Measurements from ENCODE around the gene ZNF80. TPM values are rescaled to one million over a fixed set of nuclear protein-coding genes. Genes with fewer than 3 reads are reported as not detected.
"Not testable (repeated sequence)": the region's sequence is repeated elsewhere in the genome, so short reads cannot be mapped to it uniquely, and the experiment has no call there.

The ZNF80 gene
- total RNA-seq = not detected in 2 replicates

GRCh38 chr3:114237478-114237877 lies at the start of gene ZNF80:
Gene ZNF80 (minus strand): TSS chr3:114237578. CDS start chr3:114237074, 504 bp downstream.
- DNase-seq = not testable (repeated sequence)

GRCh38 chr3:114286266-114286665 lies 48.9 kb upstream of the ZNF80 start:
- no peak for DNase-seq

GRCh38 chr3:114285648-114286230 lies 48.4 kb upstream of the ZNF80 start:
- DNase-seq = no peak

- no peak for DNase-seq
Measured at GRCh38 chr3:114284644-114285043, 47.3 kb upstream of the ZNF80 start.

DNA sequence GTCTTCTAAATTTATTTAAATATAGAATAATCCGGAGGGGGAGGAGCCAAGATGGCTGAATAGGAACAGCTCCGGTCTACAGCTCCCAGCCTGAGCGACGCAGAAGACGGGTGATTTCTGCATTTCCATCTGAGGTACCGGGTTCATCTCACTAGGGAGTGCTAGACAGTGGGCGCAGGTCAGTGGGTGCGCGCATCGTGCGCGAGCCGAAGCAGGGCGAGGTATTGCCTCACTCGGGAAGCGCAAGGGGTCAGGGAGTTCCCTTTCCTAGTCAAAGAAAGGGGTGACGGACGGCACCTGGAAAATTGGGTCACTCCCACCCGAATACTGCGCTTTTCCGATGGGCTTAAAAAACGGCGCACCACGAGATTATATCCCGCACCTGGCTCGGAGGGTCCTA lies 39.5 kb upstream of the ZNF80 start:
- DNase-seq = not testable (repeated sequence)

DNA sequence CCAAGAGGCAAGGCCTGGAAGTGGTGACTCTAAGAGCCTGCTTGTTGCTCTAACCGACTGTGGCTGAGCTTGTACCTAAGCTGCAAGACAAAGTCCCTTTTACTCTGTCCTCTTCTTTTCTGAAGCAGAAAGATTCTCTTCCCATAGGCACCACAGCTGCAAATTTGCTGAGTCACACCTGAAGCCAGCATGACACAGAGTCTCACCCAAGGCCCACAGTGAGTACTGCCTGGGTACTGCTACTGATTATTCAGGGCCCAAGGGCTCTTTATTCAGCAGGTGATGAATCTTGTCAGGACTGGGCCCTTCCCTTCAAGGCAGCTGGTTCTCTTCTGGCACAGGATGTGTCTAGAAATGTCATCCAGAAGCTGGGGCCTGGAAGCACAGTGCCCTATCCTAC lies 37.6 kb upstream of the ZNF80 start:
- no peak for DNase-seq

DNA sequence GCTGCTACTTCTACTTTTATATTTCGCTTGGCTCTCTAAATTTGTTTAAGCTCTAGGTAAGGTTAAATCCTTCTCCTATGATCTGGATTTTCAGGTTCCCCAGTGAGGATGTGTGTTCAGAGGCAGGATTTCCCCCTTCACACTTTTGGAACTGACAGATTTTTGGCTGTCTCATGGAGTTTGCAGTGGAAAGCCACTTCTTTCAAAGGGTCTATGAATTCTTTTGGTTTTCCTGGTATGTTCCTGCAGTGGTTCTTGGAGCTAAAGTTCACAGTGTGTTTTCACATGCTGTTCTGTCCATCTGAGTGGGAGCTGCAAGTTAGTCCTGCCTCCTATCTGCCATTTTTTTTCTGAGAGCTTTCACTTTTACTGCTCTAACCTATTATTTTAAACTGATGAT lies 34.9 kb upstream of the ZNF80 start:
- no peak for DNase-seq

DNA sequence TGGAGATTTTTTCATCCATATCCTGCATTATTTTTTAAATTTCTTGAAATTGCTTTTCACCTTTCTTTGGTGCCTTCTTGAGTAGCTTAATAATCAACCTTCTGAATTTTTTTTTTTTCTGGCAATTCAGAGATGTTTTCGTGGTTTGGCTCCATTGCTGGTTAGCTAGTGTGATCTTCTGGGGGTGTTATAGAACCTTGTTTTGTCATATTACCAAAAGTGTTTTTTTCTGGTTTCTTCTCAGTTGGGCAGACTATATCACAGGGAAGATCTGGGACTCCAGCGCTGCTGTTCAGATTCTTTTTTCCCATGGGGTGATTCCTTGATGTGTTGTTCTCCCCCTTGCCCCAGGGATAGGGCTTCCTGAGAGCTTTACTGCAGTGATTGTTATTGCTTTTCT lies 32.6 kb upstream of the ZNF80 start:
- no peak for DNase-seq

DNA sequence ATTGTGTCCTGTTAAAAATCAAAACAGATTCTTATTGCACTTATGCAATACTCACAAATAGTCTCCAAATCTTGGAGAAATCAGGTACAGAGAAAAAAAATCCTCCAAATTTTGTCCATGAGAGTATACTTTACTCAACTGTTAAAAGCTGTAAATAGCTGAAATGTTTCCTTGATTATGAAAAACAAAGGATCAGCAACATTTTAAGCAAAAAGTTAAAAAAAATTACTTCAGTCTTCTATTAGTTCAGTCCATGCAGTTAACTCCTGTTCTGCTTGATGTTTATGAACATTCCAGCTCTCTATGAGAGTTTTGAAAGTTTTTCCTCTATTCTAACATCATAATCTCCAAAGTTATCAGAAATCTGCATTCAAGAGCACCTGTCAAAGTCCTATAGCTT lies 22.8 kb upstream of the ZNF80 start:
- no peak for DNase-seq

GRCh38 chr3:114259566-114259965 lies 22.2 kb upstream of the ZNF80 start:
- no peak for DNase-seq

DNA sequence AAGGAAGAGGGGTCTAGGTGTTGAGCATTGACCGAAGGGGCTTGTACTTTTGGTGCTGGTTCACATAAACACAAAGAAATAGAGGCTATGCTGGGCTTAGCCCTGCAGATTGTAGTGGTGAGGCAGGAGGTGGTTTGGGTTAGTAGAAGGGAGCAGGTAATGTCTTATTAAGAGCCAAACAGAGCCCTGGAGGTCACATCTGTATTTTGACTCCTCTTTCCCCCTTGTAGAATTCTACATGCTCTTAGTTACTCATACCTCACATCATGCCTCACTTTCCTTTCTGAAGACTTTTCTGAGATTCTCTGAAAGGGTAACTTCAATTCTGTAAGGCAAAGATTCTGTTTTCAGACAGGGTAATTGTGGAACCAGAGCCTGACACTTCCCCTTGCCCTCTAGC lies 16.1 kb upstream of the ZNF80 start:
- no peak for DNase-seq

DNA sequence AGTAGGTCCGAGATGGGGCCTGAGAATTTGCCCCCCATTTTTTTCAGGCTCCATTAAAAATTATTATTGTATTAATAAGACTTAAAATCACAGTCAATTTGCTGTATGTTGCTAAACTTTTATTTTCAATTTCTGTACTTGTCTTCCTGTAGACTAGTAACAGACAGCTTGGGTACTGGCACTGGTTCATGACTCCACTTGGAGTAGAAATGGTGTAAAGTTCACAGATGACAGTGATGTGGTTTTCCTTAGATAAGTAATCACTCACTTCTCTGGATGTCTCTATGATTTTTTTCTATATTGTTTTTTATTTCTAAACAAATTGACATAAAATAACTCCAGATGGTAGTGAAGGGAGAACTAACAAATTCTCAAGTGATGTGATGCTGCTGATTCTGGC lies 15.6 kb upstream of the ZNF80 start:
- DNase-seq = no peak

DNA sequence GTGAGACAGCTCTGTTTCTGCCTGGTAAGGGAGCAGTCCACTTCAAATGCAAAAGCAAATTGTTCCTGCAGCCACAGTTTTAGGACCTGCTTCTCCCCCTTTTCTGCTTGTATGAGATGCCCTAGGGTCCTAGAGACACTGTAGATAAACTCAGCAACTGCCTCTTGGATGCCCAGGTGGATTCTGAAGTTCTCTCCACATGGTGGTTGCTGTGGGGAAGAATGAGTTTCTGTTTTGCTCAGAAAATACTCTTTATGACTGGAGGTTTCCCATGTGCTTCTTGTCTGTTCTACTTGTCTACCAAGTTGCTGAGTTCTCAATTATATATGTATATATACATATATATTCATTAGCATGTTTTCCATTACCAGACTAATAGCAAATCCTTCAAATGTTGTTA lies 5.6 kb upstream of the ZNF80 start:
- DNase-seq = no peak

GRCh38 chr3:114241262-114241661 lies 3.9 kb upstream of the ZNF80 start:
- DNase-seq = no peak

DNA sequence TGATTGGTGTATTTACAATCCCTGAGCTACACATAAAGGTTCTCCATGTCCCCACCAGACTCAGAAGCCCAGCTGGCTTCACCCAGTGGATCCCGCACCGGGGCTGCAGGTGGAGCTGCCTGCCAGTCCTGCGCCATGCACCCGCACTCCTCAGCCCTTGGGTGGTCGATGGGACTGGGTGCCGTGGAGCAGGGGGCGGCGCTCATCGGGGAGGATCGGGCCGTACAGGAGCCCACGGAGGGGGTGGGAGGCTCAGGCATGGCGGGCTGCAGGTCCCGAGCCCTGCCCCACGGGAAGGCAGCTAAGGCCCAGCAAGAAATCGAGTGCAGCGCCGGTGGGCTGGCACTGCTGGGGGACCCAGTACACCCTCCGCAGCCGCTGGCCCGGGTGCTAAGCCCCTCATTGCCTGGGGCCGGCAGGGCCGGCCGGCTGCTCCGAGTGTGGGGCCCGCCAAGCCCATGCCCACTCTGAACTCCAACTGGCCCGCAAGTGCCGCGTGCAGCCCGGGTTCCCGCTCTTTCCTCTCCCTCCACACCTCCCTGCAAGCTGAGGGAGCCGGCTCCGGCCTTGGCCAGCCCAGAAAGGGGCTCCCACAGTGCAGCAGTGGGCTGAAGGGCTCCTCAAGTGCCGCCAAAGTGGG lies 888 bp upstream of the ZNF80 start:
- DNase-seq = not testable (repeated sequence)

DNA sequence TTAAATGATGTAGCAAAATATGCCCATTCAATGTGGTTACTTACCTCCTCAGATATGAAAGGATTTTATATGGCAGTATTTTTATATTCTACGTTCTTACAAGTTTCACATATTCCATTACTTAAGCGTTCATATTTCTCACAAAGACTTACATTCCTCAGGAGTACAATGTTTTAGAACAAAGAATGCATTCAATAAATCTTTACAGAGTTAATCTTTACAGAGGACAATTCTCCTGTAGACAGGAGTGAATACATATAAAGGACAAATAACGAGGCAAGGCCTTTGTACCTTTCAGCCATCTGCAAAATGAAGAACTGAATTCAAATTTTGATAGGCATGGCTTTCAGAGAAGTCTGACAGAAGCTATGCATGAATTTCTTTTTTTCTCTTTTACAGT lies 1.9 kb downstream of the ZNF80 start:
- no peak for DNase-seq

DNA sequence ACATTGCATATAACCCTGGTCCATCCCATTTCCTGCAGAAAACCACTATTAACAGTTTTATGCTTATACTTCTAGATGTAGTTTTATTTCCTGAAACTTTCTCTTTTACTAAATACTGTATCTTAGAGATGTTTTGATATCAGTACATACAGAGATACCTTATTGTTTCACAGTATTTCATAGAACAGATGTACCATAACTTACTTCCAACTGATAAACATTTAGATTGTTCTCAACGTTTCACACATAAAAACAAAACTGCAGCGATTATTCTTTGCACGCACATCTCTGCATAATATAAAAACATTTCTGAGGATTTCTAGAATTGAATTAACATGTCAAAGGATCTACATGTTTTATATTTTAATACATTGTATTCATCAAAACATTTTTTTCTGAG lies 2.6 kb downstream of the ZNF80 start:
- DNase-seq = no peak

DNA sequence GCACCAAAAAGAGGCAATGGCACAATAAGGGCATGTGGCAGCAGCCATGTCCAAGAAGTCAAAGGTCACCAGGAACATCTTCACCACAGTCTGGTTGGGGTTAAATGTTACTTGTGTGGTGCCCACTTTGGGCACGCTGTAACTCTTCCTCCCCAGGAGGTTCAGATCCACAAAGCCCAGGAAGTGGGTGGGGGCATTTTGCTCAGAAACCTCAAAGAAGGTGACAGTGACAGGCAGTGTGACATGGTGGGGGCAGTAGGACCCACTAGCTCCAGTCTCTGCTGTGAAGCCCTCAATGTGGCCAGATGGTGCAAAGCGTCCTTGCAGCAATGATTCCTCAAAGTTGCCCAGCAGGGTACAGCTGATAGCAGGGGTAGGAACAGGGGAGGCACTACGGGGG lies 5.8 kb downstream of the ZNF80 start:
- DNase-seq = no peak

GRCh38 chr3:114227076-114227475 lies 10.3 kb downstream of the ZNF80 start:
- no peak for DNase-seq

DNA sequence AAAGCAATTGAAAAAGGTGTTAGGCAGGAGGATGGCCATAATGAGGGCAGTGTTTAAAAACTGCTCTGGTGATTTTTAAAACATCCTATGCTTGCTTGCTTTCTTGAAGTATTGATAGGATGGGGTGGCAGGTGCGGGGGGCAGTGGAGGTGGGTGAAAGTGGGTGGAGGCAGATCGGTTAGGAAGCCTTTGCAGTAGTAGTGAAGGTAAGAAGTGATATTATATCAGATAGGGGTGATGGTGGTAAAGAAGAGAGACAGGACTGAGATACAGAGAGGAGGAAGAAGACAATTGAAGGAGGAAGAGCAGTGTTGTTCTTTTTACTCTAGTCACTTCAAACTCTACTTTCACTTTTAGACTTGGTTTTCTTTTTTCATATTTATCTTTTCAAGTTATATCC lies 11.1 kb downstream of the ZNF80 start:
- no peak for DNase-seq

DNA sequence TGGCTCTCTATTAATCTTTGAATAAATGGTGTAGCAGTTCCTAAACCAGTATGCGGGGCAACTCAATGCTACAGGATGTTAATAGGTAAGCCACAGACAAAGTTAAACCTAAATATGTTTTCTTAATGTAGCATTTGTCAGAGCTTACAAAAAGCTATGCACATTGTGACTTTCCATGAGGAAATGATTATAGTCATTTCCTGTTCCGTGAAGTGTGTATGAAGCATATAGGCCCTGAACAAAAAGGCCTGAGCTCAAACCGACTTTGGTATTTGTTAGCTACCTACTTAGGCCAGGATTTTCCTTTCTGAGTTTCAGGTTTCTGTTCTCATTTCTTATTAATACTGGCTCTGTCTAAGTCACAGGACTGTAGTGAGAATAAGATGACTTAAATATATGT lies 14.2 kb downstream of the ZNF80 start:
- peak; percentile 82 for DNase-seq

DNA sequence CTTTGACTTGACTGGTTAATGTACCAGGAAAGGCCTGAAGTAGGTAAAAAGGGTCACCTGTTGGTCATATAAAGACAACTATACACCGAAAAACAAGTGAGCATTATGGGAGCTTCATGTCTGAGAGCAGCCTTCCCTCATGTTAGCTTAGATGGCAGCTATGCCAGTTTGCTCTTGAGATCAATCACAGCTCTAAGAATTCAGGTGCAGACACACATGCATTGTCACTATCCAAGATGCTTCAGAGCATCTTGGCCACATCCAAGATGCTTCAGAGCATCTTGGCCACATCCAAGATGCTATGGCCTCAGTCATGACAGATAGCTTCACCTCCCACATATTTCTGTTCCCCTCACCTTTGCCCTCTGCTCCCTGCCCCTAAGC lies 15.5 kb downstream of the ZNF80 start:
- DNase-seq = no peak

GRCh38 chr3:114221165-114221880 lies 16.1 kb downstream of the ZNF80 start:
- DNase-seq = peak; percentile 9

DNA sequence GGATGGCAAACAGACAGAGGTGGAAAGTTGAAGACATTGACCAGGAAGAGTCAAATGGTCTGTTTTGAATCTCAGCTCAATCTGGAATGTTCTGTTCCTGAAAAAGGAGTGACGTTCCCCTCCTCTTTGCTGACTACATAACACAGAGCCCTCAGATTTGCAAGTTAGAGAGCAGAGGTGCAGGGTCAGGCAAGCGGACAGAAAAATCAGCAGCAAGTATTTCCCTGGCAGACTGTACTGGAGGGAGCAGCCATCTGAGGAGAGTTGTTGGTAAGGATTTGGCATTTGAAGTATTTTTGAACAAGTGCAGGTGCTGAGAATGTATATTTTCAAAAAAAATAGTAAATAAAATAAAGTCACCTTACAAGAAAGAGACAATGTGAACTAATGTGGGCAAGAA lies 17.6 kb downstream of the ZNF80 start:
- DNase-seq = no peak

Measured in dermis blood vessel endothelial cell (primary cell).